Endothelial cell (in vitro differentiated cells): ENCODE results near the gene EDRF1. TPM values are rescaled to one million over a fixed set of nuclear protein-coding genes. Genes with fewer than 3 reads are reported as not detected.
"Not testable (repeated sequence)": the region's sequence is repeated elsewhere in the genome, so short reads cannot be mapped to it uniquely, and the experiment has no call there.

ENCODE experiments used
- DNase-seq: peaks from one replicate; pipeline ENCODE4 v3.0.0; 2021; ENCODE audit warnings: low spot score
- H3K27ac Mint-ChIP-seq: one replicate; pipeline ENCODE4 v1.8.0; 2021; ENCODE audit warnings: mixed read lengths, inconsistent platforms; ENCODE audit not compliant: unreplicated experiment
- H3K27me3 Mint-ChIP-seq: one replicate; pipeline ENCODE4 v1.8.0; 2021; ENCODE audit warnings: mild to moderate bottlenecking, moderate library complexity, mixed read lengths, inconsistent platforms; ENCODE audit not compliant: unreplicated experiment
- H3K36me3 Mint-ChIP-seq: one replicate; pipeline ENCODE4 v1.8.0; 2021; ENCODE audit warnings: mild to moderate bottlenecking, low read depth, mixed read lengths, inconsistent platforms; ENCODE audit not compliant: unreplicated experiment
- H3K4me1 Mint-ChIP-seq: one replicate; pipeline ENCODE4 v1.8.0; 2021; ENCODE audit warnings: mild to moderate bottlenecking, mixed read lengths, inconsistent platforms; ENCODE audit not compliant: unreplicated experiment
- H3K4me3 Mint-ChIP-seq: one replicate; pipeline ENCODE4 v1.8.0; 2021; ENCODE audit warnings: mild to moderate bottlenecking, mixed read lengths, inconsistent platforms; ENCODE audit not compliant: unreplicated experiment
- H3K9me3 Mint-ChIP-seq: one replicate; pipeline ENCODE4 v1.8.0; 2021; ENCODE audit warnings: mixed read lengths, inconsistent platforms; ENCODE audit not compliant: unreplicated experiment
- CTCF ChIP-seq: fragments of 200-600 bp; sonication (generic); IDR thresholded peaks from one replicate; pipeline ENCODE4 v1.5.0; 2021; ENCODE audit warnings: antibody characterized with exemption; ENCODE audit not compliant: unreplicated experiment
- total RNA-seq: library from RNA; stranded (reverse); fragmentation: NEBNext Ultra II Directional; extraction: Animal tissue kit (Norgen Biotek cat#: 25700); gene quantifications from one replicate; pipeline ENCODE4 v1.2.1, GENCODE V29; 2021; ENCODE audit not compliant: unreplicated experiment

EDRF1 gene
- total RNA-seq, 1 donor from 2014 or later: 29.2 TPM

GRCh38 chr10:125708971-125709503, 10.5 kb upstream of the EDRF1 start:
- H3K27ac Mint-ChIP-seq: no peak overlapping the region
- H3K9me3 Mint-ChIP-seq: no peaks in the 10 kb centered on the region

GRCh38 chr10:125709553-125710474, 9.7 kb upstream of the EDRF1 start:
- Mint-ChIP-seq H3K27me3 (no peaks in the 10 kb centered on the region), H3K4me1 (peaks cover 3% of the 10 kb centered on the region), H3K36me3 (no peaks in the 10 kb centered on the region), H3K27ac (peak overlapping the region; percentile 49), H3K4me3 (no peak overlapping the region), H3K9me3 (no peaks in the 10 kb centered on the region)
- DNase-seq: no peak
- no peak for TF ChIP-seq CTCF

More at GRCh38 chr10:125708971-125709503, 10.5 kb upstream of the EDRF1 start:
- Mint-ChIP-seq H3K27me3 (no peaks in the 10 kb centered on the region), H3K4me1 (peaks cover 3% of the 10 kb centered on the region), H3K36me3 (no peaks in the 10 kb centered on the region), H3K4me3 (no peak overlapping the region)
- TF ChIP-seq CTCF: no peak
- no peak for DNase-seq

- Mint-ChIP-seq H3K4me3 (no peak overlapping the region), H3K27me3 (no peaks in the 10 kb centered on the region), H3K4me1 (no peaks in the 10 kb centered on the region), H3K36me3 (no peaks in the 10 kb centered on the region), H3K27ac (no peak overlapping the region), H3K9me3 (no peaks in the 10 kb centered on the region)
- DNase-seq: no peak
- no peak for TF ChIP-seq CTCF
These were observed 8.3 kb upstream of the EDRF1 start for GRCh38 chr10:125711110-125711750.

- not testable (repeated sequence) for H3K27me3 Mint-ChIP-seq, DNase-seq, H3K27ac Mint-ChIP-seq, H3K4me1 Mint-ChIP-seq, H3K9me3 Mint-ChIP-seq, H3K4me3 Mint-ChIP-seq, H3K36me3 Mint-ChIP-seq
These were observed 4.8 kb upstream of the EDRF1 start for GRCh38 chr10:125714728-125715127.

- peaks cover 4% of the 10 kb centered on the region for H3K4me1 Mint-ChIP-seq
- TF ChIP-seq CTCF: no peak
- H3K27ac Mint-ChIP-seq: peak overlapping the region; percentile 72
- H3K36me3 Mint-ChIP-seq: peaks cover 7% of the 10 kb centered on the region
- DNase-seq: no peak
- peaks cover 2% of the 10 kb centered on the region for H3K27me3 Mint-ChIP-seq
- H3K4me3 Mint-ChIP-seq: peak overlapping the region; percentile 97
- H3K9me3 Mint-ChIP-seq: no peaks in the 10 kb centered on the region
These were observed 483 bp downstream of the EDRF1 start for GRCh38 chr10:125720002-125720382.
